HEK293 (cell line): ENCODE results near the gene RTBDN.

Source experiments
- GLIS1 ChIP-seq: fragments of 450-650 bp; formaldehyde crosslinking; IDR thresholded peaks from 2 replicates; pipeline ENCODE4 v1.5.1; 2016; ENCODE audit warnings: missing biosample characterization, missing genetic modification characterization
- KLF10 ChIP-seq: fragments of 450-650 bp; IDR thresholded peaks from 2 replicates; pipeline ENCODE4 v1.5.1; 2018; ENCODE audit warnings: missing biosample characterization, mild to moderate bottlenecking, missing genetic modification characterization
- KLF16 ChIP-seq: fragments of 450-650 bp; formaldehyde crosslinking; IDR thresholded peaks from 2 replicates; pipeline ENCODE4 v1.5.1; 2017; ENCODE audit warnings: missing biosample characterization, missing genetic modification characterization
- RBAK ChIP-seq: fragments of 450-650 bp; formaldehyde crosslinking; IDR thresholded peaks from 2 replicates; pipeline ENCODE4 v1.5.1; 2016; ENCODE audit warnings: missing biosample characterization, missing genetic modification characterization
- SP3 ChIP-seq: fragments of 450-650 bp; formaldehyde crosslinking; IDR thresholded peaks from 2 replicates; pipeline ENCODE4 v1.5.1; 2016; ENCODE audit warnings: missing biosample characterization, missing genetic modification characterization
- ZBTB21 ChIP-seq: fragments of 450-650 bp; formaldehyde crosslinking; IDR thresholded peaks from 2 replicates; pipeline ENCODE4 v1.5.1; 2017; ENCODE audit warnings: missing biosample characterization, missing genetic modification characterization
- ZBTB48 ChIP-seq: fragments of 450-650 bp; formaldehyde crosslinking; IDR thresholded peaks from 2 replicates; pipeline ENCODE4 v1.5.1; 2016; ENCODE audit warnings: missing biosample characterization, missing genetic modification characterization
- ZFP3 ChIP-seq: fragments of 450-650 bp; formaldehyde crosslinking; IDR thresholded peaks from 2 replicates; pipeline ENCODE4 v1.5.1; 2016; ENCODE audit warnings: low read depth, missing biosample characterization, missing genetic modification characterization
- ZIC2 ChIP-seq: fragments of 450-650 bp; formaldehyde crosslinking; IDR thresholded peaks from 2 replicates; pipeline ENCODE4 v1.5.1; 2016; ENCODE audit warnings: missing biosample characterization, missing genetic modification characterization
- ZNF335 ChIP-seq: fragments of 450-650 bp; formaldehyde crosslinking; conservative IDR thresholded peaks from 2 replicates; pipeline ENCODE4 v1.5.1; 2016; ENCODE audit warnings: missing biosample characterization, missing genetic modification characterization
- ZNF341 ChIP-seq: fragments of 450-650 bp; formaldehyde crosslinking; IDR thresholded peaks from 2 replicates; pipeline ENCODE4; 2016; ENCODE audit warnings: low read depth, missing biosample characterization, missing genetic modification characterization
- ZNF561 ChIP-seq: fragments of 450-650 bp; IDR thresholded peaks from 2 replicates; pipeline ENCODE4 v1.5.1; 2018; ENCODE audit warnings: missing biosample characterization, missing genetic modification characterization, borderline replicate concordance
- ZNF785 ChIP-seq: fragments of 450-650 bp; formaldehyde crosslinking; IDR thresholded peaks from 2 replicates; pipeline ENCODE4 v1.5.1; 2016; ENCODE audit warnings: missing biosample characterization, missing genetic modification characterization
- ZSCAN30 ChIP-seq: fragments of 450-650 bp; IDR thresholded peaks from 2 replicates; pipeline ENCODE4 v1.5.1; 2018; ENCODE audit warnings: missing biosample characterization, mild to moderate bottlenecking, missing genetic modification characterization, moderate library complexity
- TF ChIP-seq, protein P1 (sequence below): fragments of 450-650 bp; formaldehyde crosslinking; optimal IDR thresholded peaks from 2 replicates; pipeline ENCODE3; 2016; ENCODE audit warnings: missing biosample characterization, mild to moderate bottlenecking, missing genetic modification characterization
- TF ChIP-seq, protein P2 (sequence below): fragments of 450-650 bp; formaldehyde crosslinking; conservative IDR thresholded peaks from 2 replicates; pipeline ENCODE4 v1.5.1; 2016; ENCODE audit warnings: low read depth, missing biosample characterization, missing genetic modification characterization
- TF ChIP-seq, protein P3 (sequence below): fragments of 450-650 bp; formaldehyde crosslinking; IDR thresholded peaks from 2 replicates; pipeline ENCODE4 v1.5.1; 2017; ENCODE audit warnings: missing biosample characterization, missing genetic modification characterization
- TF ChIP-seq, protein P4 (sequence below): fragments of 450-650 bp; formaldehyde crosslinking; IDR thresholded peaks from 2 replicates; pipeline ENCODE4 v1.5.1; 2016; ENCODE audit warnings: missing biosample characterization, missing genetic modification characterization
- TF ChIP-seq, protein P5 (sequence below): fragments of 450-650 bp; formaldehyde crosslinking; IDR thresholded peaks from 2 replicates; pipeline ENCODE4 v1.5.1; 2016; ENCODE audit warnings: missing biosample characterization, missing genetic modification characterization

The RTBDN gene

DNA sequence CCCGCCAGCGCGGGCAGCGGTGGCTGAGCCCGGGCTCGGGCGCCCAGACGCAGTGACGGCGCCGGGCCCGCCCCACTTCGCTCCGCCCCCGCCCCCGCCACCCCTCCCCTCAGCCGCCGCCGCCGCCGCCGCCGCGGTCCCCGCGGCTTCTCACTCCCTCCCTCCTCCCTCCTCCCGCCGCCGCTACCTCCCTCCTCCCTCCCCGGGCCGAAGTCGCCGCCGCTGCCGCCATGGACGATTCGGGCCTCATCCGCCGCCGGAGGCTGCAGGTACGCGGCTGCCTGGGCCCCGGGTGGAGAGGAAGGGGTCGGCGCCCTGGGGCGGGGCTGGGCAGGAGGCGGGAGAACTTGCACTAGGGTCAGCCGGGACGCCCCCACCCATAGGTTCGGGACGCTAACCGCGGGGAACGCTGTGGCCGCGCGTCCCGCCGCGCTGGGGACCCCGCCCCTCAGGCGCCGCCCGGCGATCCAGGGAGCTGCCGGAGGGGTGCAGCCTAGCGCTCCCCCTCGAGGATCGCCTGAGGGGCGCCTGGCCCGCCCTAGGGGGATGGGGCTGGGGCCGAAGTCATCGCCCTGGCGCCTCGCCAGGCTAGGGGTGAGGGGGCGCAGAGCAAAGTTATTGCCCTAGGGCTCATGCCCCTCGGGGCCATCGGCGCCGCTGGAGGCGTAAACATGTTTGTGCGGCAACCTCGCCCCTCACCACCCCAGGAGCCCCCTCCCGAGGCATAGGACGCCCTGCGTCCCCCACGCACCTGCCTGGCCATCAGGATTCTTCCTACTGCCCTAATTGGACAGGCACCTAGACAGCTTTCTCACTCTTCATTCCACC is 427 bp downstream of the RTBDN start (continued):
- no peak for TF ChIP-seq ZNF785
- TF ChIP-seq ZBTB21 (tag by site-specific recombination): no peak
- 0 out of 2 replicates have a peak, but pooled peaks have one; percentile 35 for TF ChIP-seq ZSCAN30 (tag by site-specific recombination)
- 0 out of 2 replicates have a peak, but pooled peaks have one; percentile 17 for TF ChIP-seq KLF16
- TF ChIP-seq, protein P1, sequence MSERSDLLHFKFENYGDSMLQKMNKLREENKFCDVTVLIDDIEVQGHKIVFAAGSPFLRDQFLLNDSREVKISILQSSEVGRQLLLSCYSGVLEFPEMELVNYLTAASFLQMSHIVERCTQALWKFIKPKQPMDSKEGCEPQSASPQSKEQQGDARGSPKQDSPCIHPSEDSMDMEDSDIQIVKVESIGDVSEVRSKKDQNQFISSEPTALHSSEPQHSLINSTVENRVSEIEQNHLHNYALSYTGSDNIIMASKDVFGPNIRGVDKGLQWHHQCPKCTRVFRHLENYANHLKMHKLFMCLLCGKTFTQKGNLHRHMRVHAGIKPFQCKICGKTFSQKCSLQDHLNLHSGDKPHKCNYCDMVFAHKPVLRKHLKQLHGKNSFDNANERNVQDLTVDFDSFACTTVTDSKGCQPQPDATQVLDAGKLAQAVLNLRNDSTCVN (tag by site-specific recombination): peak; percentile 82
- peak; percentile 87; the same call in 1 of the 2 replicates for TF ChIP-seq ZNF561 (tag by site-specific recombination)
- peak; percentile 60; the same call in 1 of the 2 replicates for TF ChIP-seq ZNF341 (tag by site-specific recombination)
- TF ChIP-seq GLIS1 (tag by site-specific recombination): peak; percentile 78
- TF ChIP-seq, protein P2, sequence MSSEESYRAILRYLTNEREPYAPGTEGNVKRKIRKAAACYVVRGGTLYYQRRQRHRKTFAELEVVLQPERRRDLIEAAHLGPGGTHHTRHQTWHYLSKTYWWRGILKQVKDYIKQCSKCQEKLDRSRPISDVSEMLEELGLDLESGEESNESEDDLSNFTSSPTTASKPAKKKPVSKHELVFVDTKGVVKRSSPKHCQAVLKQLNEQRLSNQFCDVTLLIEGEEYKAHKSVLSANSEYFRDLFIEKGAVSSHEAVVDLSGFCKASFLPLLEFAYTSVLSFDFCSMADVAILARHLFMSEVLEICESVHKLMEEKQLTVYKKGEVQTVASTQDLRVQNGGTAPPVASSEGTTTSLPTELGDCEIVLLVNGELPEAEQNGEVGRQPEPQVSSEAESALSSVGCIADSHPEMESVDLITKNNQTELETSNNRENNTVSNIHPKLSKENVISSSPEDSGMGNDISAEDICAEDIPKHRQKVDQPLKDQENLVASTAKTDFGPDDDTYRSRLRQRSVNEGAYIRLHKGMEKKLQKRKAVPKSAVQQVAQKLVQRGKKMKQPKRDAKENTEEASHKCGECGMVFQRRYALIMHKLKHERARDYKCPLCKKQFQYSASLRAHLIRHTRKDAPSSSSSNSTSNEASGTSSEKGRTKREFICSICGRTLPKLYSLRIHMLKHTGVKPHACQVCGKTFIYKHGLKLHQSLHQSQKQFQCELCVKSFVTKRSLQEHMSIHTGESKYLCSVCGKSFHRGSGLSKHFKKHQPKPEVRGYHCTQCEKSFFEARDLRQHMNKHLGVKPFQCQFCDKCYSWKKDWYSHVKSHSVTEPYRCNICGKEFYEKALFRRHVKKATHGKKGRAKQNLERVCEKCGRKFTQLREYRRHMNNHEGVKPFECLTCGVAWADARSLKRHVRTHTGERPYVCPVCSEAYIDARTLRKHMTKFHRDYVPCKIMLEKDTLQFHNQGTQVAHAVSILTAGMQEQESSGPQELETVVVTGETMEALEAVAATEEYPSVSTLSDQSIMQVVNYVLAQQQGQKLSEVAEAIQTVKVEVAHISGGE: peak; percentile 35; the same call in 1 of the 2 replicates
- TF ChIP-seq, protein P3, sequence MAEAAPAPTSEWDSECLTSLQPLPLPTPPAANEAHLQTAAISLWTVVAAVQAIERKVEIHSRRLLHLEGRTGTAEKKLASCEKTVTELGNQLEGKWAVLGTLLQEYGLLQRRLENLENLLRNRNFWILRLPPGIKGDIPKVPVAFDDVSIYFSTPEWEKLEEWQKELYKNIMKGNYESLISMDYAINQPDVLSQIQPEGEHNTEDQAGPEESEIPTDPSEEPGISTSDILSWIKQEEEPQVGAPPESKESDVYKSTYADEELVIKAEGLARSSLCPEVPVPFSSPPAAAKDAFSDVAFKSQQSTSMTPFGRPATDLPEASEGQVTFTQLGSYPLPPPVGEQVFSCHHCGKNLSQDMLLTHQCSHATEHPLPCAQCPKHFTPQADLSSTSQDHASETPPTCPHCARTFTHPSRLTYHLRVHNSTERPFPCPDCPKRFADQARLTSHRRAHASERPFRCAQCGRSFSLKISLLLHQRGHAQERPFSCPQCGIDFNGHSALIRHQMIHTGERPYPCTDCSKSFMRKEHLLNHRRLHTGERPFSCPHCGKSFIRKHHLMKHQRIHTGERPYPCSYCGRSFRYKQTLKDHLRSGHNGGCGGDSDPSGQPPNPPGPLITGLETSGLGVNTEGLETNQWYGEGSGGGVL (tag by site-specific recombination): peak; percentile 94
- peak; percentile 64 for TF ChIP-seq SP3
- peak; percentile 82; the same call in 1 of the 2 replicates for TF ChIP-seq ZIC2 (tag by site-specific recombination)
- TF ChIP-seq KLF10 (tag by site-specific recombination): peak; percentile 42; the same call in 1 of the 2 replicates
- TF ChIP-seq ZBTB48 (tag by site-specific recombination): peak; percentile 55; the same call in 1 of the 2 replicates
- TF ChIP-seq, protein P4, sequence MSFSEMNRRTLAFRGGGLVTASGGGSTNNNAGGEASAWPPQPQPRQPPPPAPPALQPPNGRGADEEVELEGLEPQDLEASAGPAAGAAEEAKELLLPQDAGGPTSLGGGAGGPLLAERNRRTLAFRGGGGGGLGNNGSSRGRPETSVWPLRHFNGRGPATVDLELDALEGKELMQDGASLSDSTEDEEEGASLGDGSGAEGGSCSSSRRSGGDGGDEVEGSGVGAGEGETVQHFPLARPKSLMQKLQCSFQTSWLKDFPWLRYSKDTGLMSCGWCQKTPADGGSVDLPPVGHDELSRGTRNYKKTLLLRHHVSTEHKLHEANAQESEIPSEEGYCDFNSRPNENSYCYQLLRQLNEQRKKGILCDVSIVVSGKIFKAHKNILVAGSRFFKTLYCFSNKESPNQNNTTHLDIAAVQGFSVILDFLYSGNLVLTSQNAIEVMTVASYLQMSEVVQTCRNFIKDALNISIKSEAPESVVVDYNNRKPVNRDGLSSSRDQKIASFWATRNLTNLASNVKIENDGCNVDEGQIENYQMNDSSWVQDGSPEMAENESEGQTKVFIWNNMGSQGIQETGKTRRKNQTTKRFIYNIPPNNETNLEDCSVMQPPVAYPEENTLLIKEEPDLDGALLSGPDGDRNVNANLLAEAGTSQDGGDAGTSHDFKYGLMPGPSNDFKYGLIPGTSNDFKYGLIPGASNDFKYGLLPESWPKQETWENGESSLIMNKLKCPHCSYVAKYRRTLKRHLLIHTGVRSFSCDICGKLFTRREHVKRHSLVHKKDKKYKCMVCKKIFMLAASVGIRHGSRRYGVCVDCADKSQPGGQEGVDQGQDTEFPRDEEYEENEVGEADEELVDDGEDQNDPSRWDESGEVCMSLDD (tag by site-specific recombination): peak; percentile 59; the same call in 1 of the 2 replicates
- TF ChIP-seq, protein P5, sequence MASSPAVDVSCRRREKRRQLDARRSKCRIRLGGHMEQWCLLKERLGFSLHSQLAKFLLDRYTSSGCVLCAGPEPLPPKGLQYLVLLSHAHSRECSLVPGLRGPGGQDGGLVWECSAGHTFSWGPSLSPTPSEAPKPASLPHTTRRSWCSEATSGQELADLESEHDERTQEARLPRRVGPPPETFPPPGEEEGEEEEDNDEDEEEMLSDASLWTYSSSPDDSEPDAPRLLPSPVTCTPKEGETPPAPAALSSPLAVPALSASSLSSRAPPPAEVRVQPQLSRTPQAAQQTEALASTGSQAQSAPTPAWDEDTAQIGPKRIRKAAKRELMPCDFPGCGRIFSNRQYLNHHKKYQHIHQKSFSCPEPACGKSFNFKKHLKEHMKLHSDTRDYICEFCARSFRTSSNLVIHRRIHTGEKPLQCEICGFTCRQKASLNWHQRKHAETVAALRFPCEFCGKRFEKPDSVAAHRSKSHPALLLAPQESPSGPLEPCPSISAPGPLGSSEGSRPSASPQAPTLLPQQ (tag by site-specific recombination): peak; percentile 43
- no peak for TF ChIP-seq ZFP3 (tag by site-specific recombination)
- TF ChIP-seq RBAK (tag by site-specific recombination): no peak
- TF ChIP-seq ZNF335: peak; percentile 96
